ENCODE data around the gene MZT2B.
A peak's percentile ranks its signal among the peaks of the same experiment; 100 is the strongest.
"Not testable (repeated sequence)": the region's sequence is repeated elsewhere in the genome, so short reads cannot be mapped to it uniquely, and the experiment has no call there.

MZT2B gene

DNA sequence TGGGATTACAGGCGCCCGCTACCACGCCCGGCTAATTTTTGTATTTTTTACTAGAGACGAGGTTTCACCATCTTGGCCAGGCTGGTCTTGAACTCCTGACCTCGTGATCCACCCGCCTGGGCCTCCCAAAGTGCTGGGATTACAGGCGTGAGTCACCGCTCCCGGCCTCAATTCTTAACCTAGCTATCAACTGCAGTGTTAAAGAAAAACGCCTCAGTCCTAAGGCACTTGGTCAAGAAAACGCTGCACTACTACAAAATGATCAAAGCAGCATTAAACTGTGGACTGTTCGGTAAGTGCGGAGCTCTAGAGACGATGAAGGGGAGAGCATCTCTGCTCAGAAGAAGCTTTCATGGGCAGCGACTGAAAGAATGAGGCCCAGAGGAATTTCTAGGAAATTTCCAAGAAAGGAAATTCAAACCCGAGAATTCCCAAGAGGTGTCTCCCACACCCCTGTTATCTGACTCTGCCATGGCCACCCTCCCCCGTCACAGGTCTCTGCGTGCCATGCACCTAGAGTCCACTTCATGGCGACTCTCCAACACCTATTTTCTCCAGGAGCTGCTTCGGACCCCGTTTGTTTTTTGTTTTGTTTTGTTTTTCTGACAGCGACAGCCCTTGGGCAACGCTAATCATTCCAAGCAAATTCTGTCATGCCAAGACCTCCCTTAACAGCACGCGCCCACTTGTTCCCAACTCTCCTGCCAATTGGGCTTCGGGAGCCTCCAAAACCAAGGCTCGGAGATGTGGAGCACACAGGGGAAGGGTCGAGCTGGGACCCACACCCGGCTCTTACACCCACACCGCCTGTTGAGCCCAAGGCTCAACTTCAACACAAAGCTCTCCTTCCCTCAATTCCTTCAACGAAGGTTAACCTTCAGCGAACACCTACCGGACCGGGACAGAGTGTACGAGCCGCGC, 1.4 kb upstream of the MZT2B start:
- DNase-seq, result not testable (repeated sequence)

DNA sequence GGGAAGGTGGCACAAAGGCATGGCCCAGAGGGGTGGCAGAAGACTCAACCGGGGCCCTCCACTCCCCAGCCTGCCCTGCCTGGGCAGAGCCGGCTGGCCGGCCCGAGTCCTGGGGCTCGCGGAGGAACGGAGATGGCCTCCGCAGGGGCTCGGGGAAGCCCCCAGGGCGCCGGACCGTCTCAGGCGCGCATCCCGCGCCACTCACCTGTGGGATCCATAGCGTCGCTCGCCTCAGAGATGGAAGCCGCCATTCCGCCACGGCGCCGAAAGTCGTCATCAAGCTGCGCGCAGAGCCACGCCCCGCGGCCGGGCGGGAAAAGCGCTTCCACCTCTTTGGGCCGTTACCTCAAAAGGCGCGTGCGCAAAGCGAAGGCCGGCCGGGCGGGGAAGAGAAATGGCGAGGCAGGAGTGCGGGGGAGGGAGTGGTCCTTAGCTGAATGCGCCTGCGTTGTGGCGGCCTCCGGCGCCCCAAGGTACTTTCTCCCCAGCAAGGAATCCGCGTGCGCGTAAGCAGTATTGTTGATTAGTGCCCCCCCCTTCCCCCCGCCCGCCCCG, 660 bp upstream of the MZT2B start, which contains the start of gene SMPD4:
Gene SMPD4 (minus strand): TSS at position 278 of the 555 bp plus-strand sequence. CDS start 5,010 bp downstream, outside the sequence.
- peak; percentile 89 for DNase-seq

DNA sequence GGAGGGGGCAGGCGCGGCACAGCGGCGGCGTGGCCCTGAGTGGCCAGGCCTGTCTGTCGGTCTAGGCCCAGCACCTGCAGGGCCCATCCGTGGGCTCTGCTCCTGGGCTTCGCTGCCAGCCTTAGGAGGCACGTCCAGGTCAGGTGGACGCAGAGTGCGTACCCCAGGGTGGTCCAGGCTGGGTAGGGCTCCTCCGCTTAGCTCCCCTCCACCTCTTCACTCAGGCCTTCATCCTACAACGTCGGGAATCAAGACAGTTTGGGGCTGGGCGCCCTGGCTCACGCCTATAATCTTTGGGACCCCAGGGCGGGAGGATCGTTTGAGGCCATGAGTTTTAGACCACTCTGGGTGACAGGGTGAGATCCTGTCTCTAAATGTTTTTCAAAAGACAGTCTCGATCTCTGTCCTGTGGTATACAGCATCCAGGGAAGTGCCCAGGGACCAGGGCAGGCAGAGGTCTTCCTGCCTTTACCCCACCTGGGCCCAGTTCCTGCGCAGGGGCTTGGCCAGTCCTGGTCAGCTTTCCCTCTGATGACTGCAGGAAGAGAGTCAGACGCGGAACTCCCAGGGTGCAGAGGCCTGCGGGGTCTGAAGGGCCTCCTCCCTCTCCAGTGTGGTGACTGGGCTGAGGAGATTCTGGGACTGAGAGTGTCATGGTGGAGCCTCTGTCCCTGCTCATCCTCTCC, 907 bp downstream of the MZT2B start:
- DNase-seq, result not testable (repeated sequence)

DNA sequence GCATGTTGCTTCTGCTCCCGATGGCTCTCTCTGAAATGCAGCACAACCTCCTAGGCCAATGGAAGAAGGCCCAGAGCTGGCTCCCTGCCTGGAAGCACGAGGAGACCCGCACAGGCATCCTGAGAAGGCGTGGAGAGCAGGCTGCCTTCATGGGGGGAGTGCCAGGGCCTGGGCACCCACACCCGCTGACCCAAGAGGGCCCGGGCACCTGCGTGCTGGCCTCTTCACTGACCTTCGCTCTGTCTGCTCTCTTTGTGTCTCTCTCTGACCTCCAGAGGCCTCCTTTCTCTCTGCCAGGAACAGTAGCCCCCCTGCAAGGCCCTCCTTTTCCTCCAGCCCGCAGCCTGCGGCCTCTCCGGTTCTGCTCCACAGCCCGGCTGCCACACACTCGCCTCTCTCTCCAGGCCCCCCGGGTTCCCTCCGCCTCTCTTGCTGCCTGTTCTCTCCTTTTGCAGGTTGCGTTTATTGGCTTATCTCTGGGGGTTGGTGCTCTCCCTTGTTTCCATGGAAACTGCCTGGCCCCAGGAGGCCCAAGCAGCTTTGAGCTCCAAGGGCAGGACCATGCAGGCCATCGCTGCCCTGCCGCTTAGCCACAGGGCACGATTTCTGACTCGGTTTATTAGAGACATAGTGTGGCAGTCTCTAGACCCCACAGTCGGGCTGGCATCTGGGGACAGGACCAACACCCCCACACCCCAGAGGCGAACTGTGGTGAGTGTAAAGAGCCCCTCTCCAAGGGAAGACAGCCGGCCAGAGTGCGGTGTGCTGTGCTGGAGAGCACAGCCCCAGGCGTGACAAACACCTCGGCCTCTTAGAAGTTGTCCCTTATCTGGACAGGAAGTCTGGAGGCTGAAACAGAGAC, 1.7 kb downstream of the MZT2B start:
- no peak for DNase-seq

DNA sequence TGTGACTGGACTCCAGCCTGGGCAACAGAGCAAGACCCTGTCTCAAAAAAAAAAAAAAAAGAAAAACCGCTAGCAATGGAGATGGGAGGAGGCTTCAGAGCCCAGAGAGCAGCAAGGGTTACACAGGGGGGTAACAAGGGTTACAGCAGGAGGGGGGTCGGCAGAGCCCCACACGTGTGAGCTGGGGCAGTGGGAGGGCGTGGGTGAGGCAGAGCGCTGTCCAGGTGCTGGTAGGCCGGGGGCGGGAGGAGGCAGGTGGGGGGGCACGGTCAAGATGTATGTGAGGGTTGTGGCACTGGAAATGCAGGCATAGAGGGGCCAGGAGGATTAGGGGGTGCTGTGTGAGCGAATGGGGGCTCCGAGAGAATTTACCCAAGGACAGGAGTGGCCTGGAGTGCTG, 3.4 kb downstream of the MZT2B start:
- no peak for DNase-seq

DNA sequence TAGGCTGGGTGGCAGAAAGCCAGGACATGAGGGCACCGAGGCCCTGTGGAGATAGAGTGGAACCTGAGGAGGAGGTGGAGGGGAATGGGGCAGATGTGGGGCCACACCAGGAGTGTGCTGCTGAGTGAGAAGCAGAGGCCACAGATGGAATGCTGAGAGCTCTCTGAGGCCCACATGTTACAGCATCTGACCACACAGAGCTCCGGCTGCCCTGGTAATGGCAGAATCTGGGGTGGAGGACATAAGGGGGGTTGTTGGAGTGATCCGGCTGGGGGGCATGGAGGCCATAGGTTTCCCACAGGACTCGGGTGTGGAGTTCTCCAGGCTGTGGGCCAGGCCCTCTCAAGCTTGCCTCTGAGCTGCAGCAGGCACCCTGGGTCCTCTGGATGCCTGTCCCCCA, 3.8 kb downstream of the MZT2B start:
- no peak for DNase-seq

DNA sequence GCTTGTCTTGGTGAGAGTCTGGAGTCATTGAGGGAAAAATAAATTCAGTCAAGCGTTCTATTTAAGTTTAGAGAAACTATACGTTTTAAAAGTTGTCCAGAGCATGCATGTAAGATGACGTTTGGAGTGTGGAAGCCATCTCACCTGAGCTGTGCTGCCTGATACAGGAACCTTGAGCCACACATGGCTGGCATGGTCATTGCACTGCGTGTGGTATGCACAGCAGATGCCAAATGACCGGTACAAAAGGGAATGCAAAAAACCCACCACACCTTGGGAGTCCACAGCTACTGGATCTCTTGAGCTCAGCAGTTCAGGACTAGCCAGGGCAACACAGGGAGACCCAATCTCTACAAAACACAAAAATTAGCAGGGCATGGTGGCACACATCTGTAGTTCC, 4.3 kb downstream of the MZT2B start:
- no peak for DNase-seq

DNA sequence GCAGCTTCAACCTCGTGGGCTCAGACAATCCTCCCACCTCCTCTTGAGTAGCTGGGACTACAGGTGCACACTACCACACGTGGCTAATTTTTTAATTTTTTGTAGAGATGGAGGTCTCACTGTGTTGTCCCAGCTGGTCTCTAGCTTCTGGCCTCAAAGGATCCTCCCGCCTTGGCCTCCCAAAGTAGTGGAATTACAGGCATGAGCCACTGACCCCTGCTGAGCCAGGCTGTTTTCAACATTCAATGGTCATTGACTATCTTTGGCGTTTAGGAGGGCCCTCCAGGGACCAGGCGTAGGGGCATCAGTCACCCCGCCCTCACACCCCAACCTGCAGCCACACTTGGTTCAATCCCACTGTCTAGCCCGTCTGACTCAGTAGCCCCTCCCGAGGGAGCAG, 5.2 kb downstream of the MZT2B start:
- no peak for DNase-seq

DNA sequence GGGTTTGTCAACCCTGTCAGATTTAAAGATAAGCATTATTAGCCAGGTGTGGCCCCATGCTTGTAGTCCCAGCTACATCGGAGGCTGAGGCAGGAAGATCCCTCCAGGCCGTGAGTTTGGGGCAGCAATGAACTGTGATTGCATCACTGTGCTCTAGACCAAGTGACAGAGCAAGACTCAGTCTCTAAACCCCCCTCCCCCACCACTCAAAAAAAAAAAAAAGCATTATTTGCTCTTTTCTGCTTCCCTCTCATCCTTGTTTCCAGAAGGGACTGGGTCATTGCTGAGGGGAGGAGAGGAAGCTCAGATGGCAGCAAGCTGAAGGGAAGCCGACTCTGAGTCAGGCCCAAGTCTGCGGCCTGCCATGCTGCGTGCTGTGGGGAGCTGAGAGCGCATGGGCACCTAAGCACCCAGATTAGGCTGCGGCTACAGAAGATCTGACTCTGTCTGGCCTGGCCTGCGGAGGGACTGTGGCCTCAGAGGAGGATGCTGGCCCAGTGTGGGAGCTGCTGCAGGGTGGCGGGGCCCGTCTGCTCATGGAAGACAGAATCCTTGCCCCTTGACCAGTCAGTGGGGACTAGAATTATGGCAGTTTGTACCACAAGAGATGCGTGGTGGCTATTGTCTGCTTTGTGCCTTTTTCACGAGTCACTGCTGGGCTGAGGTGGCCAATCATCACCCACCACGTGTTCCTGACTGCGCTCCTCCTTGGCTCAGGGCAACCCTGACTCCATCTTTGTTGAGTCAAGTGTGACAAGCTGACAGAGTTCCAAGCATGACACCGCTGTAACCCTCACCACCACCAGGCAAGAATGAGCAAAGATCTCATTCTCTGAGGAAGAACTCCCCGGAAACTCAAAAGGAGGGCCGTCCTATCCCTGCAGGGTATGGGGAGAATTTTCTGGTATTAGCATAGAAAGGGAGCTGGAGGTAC, 6.1 kb downstream of the MZT2B start:
- DNase-seq, result not testable (repeated sequence)

DNA sequence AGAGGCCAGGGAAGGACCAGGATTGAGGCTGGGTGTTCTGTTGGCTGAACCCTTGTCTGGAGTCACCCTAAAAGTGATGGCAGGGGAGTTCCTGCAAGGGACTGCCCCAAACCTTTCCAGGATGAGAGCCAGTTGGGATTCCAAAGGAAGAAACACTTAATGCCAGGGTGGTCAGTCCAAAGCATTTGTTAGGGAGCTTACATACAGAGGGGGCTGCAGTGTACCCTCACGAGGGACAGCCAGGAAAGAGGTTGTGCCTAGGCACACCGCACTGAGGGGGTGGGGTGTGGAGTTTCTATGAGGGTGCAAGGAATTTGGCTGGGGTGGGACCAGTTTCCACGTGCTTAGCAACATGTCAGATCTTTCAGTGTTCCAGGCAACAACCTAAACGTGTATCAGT, 6.9 kb downstream of the MZT2B start:
- not testable (repeated sequence) for DNase-seq

DNA sequence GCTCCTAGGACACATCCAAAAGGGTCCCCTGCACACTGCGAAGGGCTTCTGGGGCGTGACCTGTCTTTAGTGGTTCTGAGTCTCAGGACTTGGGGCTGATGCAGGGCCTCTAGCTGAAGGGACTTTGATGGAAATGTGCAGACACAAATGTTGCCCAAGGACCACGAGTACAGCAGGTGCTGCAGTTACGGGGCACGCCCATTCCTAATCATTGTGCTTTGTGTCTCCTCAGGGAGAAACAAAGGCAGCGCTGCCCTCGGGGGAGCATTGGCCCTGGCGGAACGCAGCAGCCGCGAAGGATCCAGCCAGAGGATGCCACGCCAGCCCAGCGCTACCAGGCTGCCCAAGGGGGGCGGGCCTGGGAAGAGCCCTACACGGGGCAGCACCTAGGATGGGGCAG, 8.2 kb downstream of the MZT2B start:
- DNase-seq, result no peak

DNA sequence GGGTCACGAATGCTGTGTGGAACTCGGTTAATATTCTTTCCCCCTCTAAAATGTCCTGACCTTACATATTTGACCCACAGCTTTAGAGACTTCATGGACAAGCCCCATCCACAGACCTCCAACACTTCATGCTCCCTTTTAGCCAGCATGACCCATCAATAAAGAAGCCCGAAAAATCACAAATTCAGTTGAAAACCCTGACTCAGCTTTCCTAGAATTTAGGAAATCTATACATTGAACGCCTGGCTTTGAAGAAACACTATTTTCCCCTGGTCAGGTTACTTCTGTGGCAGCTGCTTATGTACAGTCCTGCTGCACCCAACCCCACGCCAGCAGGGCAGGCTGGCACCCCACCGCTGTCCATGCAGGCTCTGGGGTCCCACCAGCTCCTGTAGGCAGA, 9.3 kb downstream of the MZT2B start:
- DNase-seq, result not testable (repeated sequence)

DNA sequence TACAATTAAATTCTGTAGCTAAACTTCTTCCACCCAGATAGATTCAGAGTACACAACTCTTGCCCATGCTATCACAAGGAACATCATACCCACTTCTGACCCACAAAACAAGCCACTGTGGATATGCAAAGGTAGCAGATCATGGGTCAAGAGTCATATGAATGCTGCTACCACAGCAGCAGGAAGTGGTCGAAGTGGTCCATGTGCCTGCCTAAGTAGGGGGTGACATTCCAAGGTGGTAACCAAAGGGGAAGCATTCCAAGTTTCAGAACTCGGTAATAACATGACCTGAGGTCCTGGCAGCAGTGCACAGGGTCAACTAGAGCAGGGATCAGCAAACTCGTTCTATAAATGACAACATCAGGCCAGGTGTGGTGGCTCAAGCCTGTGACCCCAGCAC, 10.4 kb downstream of the MZT2B start:
- DNase-seq, result not testable (repeated sequence)

DNA sequence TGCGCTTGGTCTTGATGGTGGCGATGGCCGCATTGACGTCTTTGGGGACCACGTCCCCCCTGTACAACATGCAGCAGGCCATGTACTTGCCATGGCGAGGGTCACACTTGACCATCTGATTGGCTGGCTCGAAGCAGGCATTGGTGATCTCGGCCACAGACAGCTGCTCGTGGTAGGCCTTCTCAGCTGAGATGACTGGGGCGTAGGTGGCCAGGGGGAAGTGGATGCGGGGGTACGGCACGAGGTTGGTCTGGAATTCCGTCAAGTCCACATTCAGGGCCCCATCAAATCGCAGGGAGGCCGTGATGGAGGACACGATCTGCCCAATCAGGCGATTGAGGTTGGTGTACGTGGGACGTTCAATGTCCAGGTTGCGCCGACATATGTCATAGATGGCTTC, 11.8 kb downstream of the MZT2B start:
- DNase-seq, result not testable (repeated sequence)

DNA sequence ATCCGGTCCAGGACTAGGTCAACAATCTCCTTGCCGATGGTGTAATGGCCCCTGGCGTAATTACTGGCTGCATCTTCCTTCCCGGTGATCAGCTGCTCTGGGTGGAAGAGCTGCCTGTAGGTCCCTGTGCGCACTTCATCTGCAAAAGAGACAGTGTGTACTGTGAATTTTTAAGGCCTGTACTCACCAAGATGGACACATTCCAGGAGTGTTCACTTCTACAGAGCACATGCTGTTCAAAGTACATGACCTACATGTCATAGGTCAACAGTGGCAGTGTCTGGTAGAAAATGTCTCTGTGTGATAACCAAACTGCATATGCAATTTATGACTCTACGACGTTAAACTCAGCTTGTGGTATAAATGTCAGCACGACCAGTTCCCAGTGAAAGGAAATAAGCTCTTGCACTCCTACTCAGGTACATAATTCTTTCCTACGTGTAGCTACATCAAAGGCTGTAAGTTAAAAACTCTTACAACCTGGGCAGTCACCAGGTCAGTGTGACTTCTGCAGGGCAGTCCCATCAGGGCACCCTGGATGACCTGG, 13.1 kb downstream of the MZT2B start:
- not testable (repeated sequence) for DNase-seq

DNA sequence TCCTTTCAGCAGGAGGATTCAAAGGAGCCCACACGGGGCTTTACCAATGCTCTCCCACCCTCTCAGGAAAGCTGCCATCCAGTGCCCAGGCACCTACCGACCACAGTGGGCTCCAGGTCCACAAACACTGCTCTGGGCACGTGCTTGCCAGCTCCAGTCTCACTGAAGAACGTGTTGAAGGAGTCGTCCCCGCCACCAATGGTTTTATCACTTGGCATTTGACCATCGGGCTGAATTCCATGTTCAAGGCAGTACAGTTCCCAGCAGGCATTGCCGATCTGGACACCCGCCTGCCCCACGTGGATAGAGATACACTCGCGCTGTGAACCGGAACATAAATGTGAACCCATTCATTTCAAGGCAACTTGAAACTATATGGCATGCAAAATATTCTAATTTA, 14.0 kb downstream of the MZT2B start:
- DNase-seq, result not testable (repeated sequence)

DNA sequence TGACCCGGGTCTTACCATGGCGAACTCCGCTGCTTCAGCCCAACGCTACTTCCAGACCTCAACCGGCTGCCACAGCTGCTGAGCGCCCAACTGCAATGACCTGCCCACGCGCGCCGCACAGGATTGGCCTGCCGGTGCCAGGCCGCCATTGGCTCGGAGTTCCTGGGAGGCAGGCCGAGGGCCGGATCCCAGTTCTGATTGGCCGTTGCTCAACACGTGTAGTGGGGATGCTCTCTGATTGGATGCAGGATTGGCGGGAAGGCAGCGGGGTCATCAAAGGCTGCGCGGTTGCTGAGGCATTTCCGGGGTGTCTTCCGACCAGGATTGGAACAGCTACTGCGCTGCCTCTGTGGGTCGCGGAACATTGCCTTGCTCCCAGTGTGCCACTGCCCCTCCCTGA, 16.3 kb downstream of the MZT2B start, which contains the start of gene TUBA3E:
Gene TUBA3E (minus strand): TSS at position 97 of the 400 bp plus-strand sequence. CDS start 79 bp downstream, at position 18.
- no peak for DNase-seq

DNA sequence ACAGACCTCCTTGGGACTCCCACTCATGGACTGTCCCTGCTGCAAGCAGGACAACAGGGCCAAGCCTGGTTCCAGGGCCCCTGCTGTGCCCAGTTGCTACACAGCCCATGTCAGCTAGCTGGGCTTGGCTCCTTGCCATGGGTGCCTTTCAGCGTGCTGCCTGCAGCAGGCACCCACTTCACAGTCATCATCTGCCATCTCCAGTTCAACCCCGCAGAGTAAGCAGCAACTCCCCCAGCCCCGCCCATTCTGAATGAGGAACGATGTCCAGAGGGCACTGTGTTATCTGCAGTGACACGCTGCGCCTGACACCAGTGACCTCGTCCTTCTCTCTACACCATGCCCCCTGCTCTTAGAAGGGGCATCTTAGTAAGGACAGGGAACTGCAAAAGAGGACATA, 20.5 kb downstream of the MZT2B start:
- DNase-seq, result not testable (repeated sequence)

DNA sequence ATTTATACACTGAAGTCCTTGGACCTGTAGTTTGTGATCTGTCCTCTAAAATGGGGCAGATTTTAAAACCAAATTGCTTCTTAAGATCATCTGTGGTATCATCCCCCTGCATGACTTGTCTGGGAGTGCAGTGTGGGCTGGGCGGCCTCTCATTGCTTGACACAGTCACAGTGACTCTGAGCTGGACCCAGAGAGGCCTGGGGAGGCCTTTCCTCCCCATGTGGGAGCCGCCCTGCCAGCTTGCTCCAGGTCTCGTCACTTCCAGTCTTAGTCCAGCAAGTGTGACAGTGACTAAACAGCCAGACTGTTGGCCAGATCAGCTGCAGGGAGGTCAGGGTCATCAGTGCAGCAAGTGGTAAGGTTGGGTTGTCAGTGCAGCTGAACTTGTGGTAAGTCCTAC, 21.1 kb downstream of the MZT2B start:
- DNase-seq, result not testable (repeated sequence)

DNA sequence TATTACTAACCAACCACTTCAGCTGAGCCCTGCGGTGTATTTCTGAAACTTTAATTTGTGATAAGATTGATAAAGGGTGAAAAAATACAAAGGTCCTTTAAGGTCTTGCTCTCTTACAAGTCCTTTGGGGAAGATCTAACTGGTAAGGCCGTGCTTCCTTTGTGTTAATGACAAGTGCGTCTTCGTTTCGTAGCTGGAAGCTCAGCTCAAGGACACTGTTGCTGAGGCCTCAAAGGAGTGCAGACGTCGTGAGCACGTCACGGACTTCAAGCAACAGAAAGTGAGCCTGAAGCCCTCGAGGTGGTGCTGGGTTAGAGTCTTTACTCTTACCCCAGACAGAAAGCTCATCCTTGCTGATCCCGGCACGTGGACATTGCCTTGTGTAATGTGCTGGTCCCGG, 25.0 kb downstream of the MZT2B start:
- DNase-seq, result not testable (repeated sequence)

DNA sequence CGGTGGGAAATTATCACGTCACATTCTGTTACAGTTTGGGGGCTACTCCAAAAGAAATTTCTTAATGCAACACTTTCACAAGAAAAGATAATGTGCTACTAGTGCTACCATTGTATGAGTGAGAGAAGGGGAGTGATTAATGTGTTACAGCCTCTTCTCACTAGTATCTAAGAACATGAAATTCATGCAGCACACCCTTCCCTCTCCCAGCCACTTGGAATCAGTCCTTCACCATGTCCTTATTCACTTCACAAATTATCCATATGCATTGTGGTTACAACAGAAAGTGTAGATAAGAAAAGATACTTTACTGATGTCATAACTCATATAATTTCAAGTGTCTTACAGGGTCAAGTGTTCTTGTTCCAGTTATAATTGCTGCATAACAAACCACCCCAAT, 37.1 kb downstream of the MZT2B start:
- DNase-seq, result not testable (repeated sequence)
